NCI-H226 (cell line): Measurements from ENCODE around the gene RNASEH2A.
A peak's percentile ranks its signal among the peaks of the same experiment; 100 is the strongest.
"Not testable (repeated sequence)": the region's sequence is repeated elsewhere in the genome, so short reads cannot be mapped to it uniquely, and the experiment has no call there.

Experiments used
- DNase-seq: peaks from one replicate; pipeline ENCODE4 v3.0.0-alpha.2; 2015

RNASEH2A gene

GRCh38 chr19:12834566-12834943 lies 28.2 kb downstream of the RNASEH2A start, which contains the start of gene RTBDN:
Gene RTBDN (minus strand): TSS chr19:12834579. CDS start chr19:12829979, 4,600 bp downstream.
- peak; percentile 43 for DNase-seq

GRCh38 chr19:12834976-12835757 lies 28.8 kb downstream of the RNASEH2A start:
- DNase-seq, result no peak

- no peak for DNase-seq
Measured at GRCh38 chr19:12836529-12836863, 30.1 kb downstream of the RNASEH2A start.

GRCh38 chr19:12837225-12837624 lies 30.8 kb downstream of the RNASEH2A start:
- peak; percentile 41 for DNase-seq

- no peak for DNase-seq
Measured at GRCh38 chr19:12838182-12838885, 31.9 kb downstream of the RNASEH2A start, which contains the start of gene MAST1. Gene MAST1 (plus strand): TSS chr19:12838515. CDS start chr19:12838573, 58 bp downstream.

- DNase-seq, result no peak
Measured at GRCh38 chr19:12838886-12839756, 32.7 kb downstream of the RNASEH2A start.

GRCh38 chr19:12840091-12841079 lies 34.0 kb downstream of the RNASEH2A start:
- DNase-seq, result peak; percentile 68

- DNase-seq, result peak; percentile 26
Measured at GRCh38 chr19:12841094-12841493, 34.7 kb downstream of the RNASEH2A start.

- no peak for DNase-seq
Measured at GRCh38 chr19:12842511-12842910, 36.1 kb downstream of the RNASEH2A start.

GRCh38 chr19:12843328-12843727 lies 36.9 kb downstream of the RNASEH2A start:
- no peak for DNase-seq

GRCh38 chr19:12843999-12844732 lies 37.8 kb downstream of the RNASEH2A start:
- no peak for DNase-seq

- DNase-seq, result not testable (repeated sequence)
Measured at GRCh38 chr19:12846613-12847012, 40.2 kb downstream of the RNASEH2A start.

- DNase-seq, result peak; percentile 63
Measured at GRCh38 chr19:12847159-12848139, 41.1 kb downstream of the RNASEH2A start.

- no peak for DNase-seq
Measured at GRCh38 chr19:12856653-12857052, 50.3 kb downstream of the RNASEH2A start.

GRCh38 chr19:12858041-12858928 lies 51.9 kb downstream of the RNASEH2A start:
- DNase-seq, result no peak

- DNase-seq, result no peak
Measured at GRCh38 chr19:12859546-12859945, 53.2 kb downstream of the RNASEH2A start.
